WTC11 (cell line): Measurements from ENCODE around the gene PGBD1. TPM values are rescaled to one million over a fixed set of nuclear protein-coding genes. Genes with fewer than 3 reads are reported as not detected.

Experiments used
- ATAC-seq: fragments of 200-7000 bp; cut with Tn5 transposase; 2 replicates; pipeline ENCODE4 v1.10.0; 2021; ENCODE audit warnings: mild to moderate bottlenecking, moderate library complexity
- CTCF ChIA-PET: fragments of 300-600 bp; sonication (Branson Sonifier 250); formaldehyde crosslinking; loops from one replicate; lab custom pipeline; 2021; ENCODE audit warnings: antibody characterized with exemption; lab: Charles Lee
- POLR2A ChIA-PET: fragments of 350-600 bp; sonication (Branson Sonifier 250); formaldehyde crosslinking; loops from one replicate; lab custom pipeline; 2021; ENCODE audit warnings: antibody characterized with exemption; lab: Charles Lee
- DNase-seq: peaks from one replicate; pipeline ENCODE4 v3.0.0; 2021; ENCODE audit warnings: low spot score
- H3K27ac Mint-ChIP-seq: 2 replicates; pipeline ENCODE4 v1.8.0; 2021; ENCODE audit warnings: mixed read lengths
- H3K27me3 Mint-ChIP-seq: 2 replicates; pipeline ENCODE4 v1.8.0; 2021; ENCODE audit warnings: low read depth, mild to moderate bottlenecking, moderate library complexity, mixed read lengths
- H3K36me3 Mint-ChIP-seq: 2 replicates; pipeline ENCODE4 v1.8.0; 2021; ENCODE audit warnings: mixed read lengths
- H3K4me1 Mint-ChIP-seq: 2 replicates; pipeline ENCODE4 v1.8.0; 2022; ENCODE audit warnings: mixed read lengths
- H3K4me3 Mint-ChIP-seq: 2 replicates; pipeline ENCODE4 v1.8.0; 2021; ENCODE audit warnings: mild to moderate bottlenecking, moderate library complexity, mixed read lengths
- H3K9me3 Mint-ChIP-seq: 2 replicates; pipeline ENCODE4 v1.8.0; 2021; ENCODE audit warnings: mixed read lengths
- AR ChIP-seq: fragments of 250-450 bp; sonication (Bioruptor Pico); IDR thresholded peaks from 2 replicates; pipeline ENCODE4 v1.9.0; 2021; ENCODE audit warnings: mild to moderate bottlenecking
- ARID4B ChIP-seq: sonication (generic); formaldehyde crosslinking; IDR thresholded peaks from 2 replicates; pipeline ENCODE4 v1.8.0; 2023; ENCODE audit warnings: missing genetic modification reagents, mild to moderate bottlenecking, borderline replicate concordance
- ATF1 ChIP-seq: sonication (generic); formaldehyde crosslinking; IDR thresholded peaks from 2 replicates; pipeline ENCODE4 v1.8.1; 2023; ENCODE audit warnings: mild to moderate bottlenecking, moderate library complexity, missing genetic modification reagents
- CREM ChIP-seq: sonication (generic); formaldehyde crosslinking; IDR thresholded peaks from 2 replicates; pipeline ENCODE4 v1.8.1; 2022; ENCODE audit warnings: mild to moderate bottlenecking, missing genetic modification reagents, moderate library complexity
- ETV6 ChIP-seq: sonication (generic); formaldehyde crosslinking; IDR thresholded peaks from 2 replicates; pipeline ENCODE4 v1.8.1; 2022; ENCODE audit warnings: mild to moderate bottlenecking, missing genetic modification reagents
- FOXJ3 ChIP-seq: sonication (generic); formaldehyde crosslinking; IDR thresholded peaks from 2 replicates; pipeline ENCODE4 v1.9.0; 2021; ENCODE audit warnings: missing genetic modification reagents, mild to moderate bottlenecking, borderline replicate concordance
- FOXP4 ChIP-seq: sonication (generic); formaldehyde crosslinking; IDR thresholded peaks from 2 replicates; pipeline ENCODE4 v1.8.0; 2022; ENCODE audit warnings: mild to moderate bottlenecking, missing genetic modification reagents
- GTF2I ChIP-seq: fragments of 250-450 bp; sonication (Bioruptor Pico); conservative IDR thresholded peaks from 2 replicates; pipeline ENCODE4 v1.4.0; 2021; ENCODE audit warnings: mild to moderate bottlenecking
- IRF1 ChIP-seq: sonication (generic); formaldehyde crosslinking; IDR thresholded peaks from 2 replicates; pipeline ENCODE4 v1.8.0; 2023; ENCODE audit warnings: missing genetic modification reagents
- JAZF1 ChIP-seq: fragments of 250-450 bp; sonication (Bioruptor Pico); IDR thresholded peaks from 2 replicates; pipeline ENCODE4 v1.9.0; 2021; ENCODE audit warnings: moderate library complexity, mild to moderate bottlenecking, inconsistent platforms
- JUN ChIP-seq: sonication (generic); formaldehyde crosslinking; IDR thresholded peaks from 2 replicates; pipeline ENCODE4 v1.8.0; 2023; ENCODE audit warnings: mild to moderate bottlenecking, missing genetic modification reagents
- PREB ChIP-seq: sonication (generic); formaldehyde crosslinking; IDR thresholded peaks from 2 replicates; pipeline ENCODE4 v1.8.1; 2022; ENCODE audit warnings: mild to moderate bottlenecking, missing genetic modification reagents, moderate library complexity, borderline replicate concordance
- PRRX2 ChIP-seq: fragments of 250-450 bp; sonication (Bioruptor Pico); IDR thresholded peaks from 2 replicates; pipeline ENCODE4 v1.8.0; 2021; ENCODE audit warnings: mild to moderate bottlenecking
- RORB ChIP-seq: fragments of 250-450 bp; sonication (Bioruptor Pico); IDR thresholded peaks from 2 replicates; pipeline ENCODE4 v1.9.0; 2021; ENCODE audit warnings: mild to moderate bottlenecking
- TEAD1 ChIP-seq: sonication (generic); formaldehyde crosslinking; IDR thresholded peaks from 2 replicates; pipeline ENCODE4 v1.8.0; 2022; ENCODE audit warnings: mild to moderate bottlenecking, missing genetic modification reagents
- TP53 ChIP-seq: sonication (generic); formaldehyde crosslinking; IDR thresholded peaks from 2 replicates; pipeline ENCODE4 v1.8.1; 2023; ENCODE audit warnings: mild to moderate bottlenecking, missing genetic modification reagents
- ZNF416 ChIP-seq: fragments of 250-450 bp; sonication (Bioruptor Pico); IDR thresholded peaks from 2 replicates; pipeline ENCODE4 v1.9.0; 2021; ENCODE audit warnings: mild to moderate bottlenecking, inconsistent platforms
- total RNA-seq: library from RNA; stranded (reverse); gene quantifications from 3 replicates; pipeline ENCODE4 v1.2.3, GENCODE V29; 2021

The PGBD1 gene
- total RNA-seq, 1 experiment from 2014 or later, result 6.9 TPM

GRCh38 chr6:28235912-28236452 is 45.4 kb upstream of the PGBD1 start:
- TF ChIP-seq GTF2I (no peak), AR (CRISPR knock-in tag) (no peak), ARID4B (CRISPR knock-in tag) (no peak), JUN (no peak), CREM (CRISPR knock-in tag) (no peak)
- Mint-ChIP-seq H3K36me3 (peaks cover 44% of the 10 kb centered on the region), H3K4me1 (peaks cover 5% of the 10 kb centered on the region), H3K4me3 (no peak overlapping the region), H3K27ac (no peak overlapping the region), H3K9me3 (peaks cover 12% of the 10 kb centered on the region), H3K27me3 (no peaks in the 10 kb centered on the region)
- CTCF ChIA-PET, result no interaction called here
- DNase-seq (no peak), ATAC-seq (peak; percentile 36)
- POLR2A ChIA-PET, result no interaction called here

- no peak for TF ChIP-seq PRRX2 (CRISPR knock-in tag)
- TF ChIP-seq ATF1 (CRISPR knock-in tag), result no peak
- TF ChIP-seq FOXP4, result no peak
- TF ChIP-seq ZNF416 (CRISPR knock-in tag), result no peak
- TF ChIP-seq FOXJ3 (CRISPR knock-in tag), result no peak
- TF ChIP-seq RORB (CRISPR knock-in tag), result no peak
- TF ChIP-seq IRF1 (CRISPR knock-in tag), result no peak
- TF ChIP-seq TP53, result no peak
- no peak for TF ChIP-seq ETV6 (CRISPR knock-in tag)
- TF ChIP-seq TEAD1 (CRISPR knock-in tag), result no peak
- no peak for TF ChIP-seq JAZF1 (CRISPR knock-in tag)
- no peak for TF ChIP-seq PREB
- Mint-ChIP-seq H3K9me3 (peaks cover 12% of the 10 kb centered on the region), H3K4me1 (peaks cover 5% of the 10 kb centered on the region), H3K27ac (no peak overlapping the region), H3K4me3 (no peak overlapping the region), H3K36me3 (peaks cover 14% of the 10 kb centered on the region), H3K27me3 (no peaks in the 10 kb centered on the region)
- ATAC-seq (no peak), DNase-seq (no peak)
- ChIA-PET CTCF (no interaction called here), POLR2A (no interaction called here)
Measured at GRCh38 chr6:28239636-28240035, 41.7 kb upstream of the PGBD1 start.
